ENCODE results near the gene AOPEP. TPM values are rescaled to one million over a fixed set of nuclear protein-coding genes. Genes with fewer than 3 reads are reported as not detected.

The AOPEP gene
- total RNA-seq, 4 donors from 2014 or later = 305 to 458 (median 419) TPM

DNA sequence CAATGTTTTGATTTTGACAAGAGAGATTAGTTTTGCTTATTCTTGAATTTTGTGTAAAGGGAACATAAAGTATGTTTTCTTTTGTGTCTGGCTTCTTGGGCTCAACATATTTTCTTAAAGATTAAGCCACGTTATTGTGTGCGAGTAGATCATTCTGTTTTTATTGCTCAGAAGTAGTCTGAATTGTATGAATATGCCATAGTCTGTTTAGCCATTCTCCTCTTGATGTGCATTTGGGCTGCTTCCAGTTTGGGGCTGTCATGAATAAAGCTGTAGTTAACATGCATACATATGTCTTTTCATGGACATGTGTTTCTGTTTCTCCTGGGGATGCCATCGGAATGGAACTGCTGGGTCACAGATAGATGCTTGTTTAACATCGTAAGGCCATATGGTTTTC is 392.1 kb downstream of the AOPEP start:
- no peak for DNase-seq (ENCODE audit: extremely low spot score)

DNA sequence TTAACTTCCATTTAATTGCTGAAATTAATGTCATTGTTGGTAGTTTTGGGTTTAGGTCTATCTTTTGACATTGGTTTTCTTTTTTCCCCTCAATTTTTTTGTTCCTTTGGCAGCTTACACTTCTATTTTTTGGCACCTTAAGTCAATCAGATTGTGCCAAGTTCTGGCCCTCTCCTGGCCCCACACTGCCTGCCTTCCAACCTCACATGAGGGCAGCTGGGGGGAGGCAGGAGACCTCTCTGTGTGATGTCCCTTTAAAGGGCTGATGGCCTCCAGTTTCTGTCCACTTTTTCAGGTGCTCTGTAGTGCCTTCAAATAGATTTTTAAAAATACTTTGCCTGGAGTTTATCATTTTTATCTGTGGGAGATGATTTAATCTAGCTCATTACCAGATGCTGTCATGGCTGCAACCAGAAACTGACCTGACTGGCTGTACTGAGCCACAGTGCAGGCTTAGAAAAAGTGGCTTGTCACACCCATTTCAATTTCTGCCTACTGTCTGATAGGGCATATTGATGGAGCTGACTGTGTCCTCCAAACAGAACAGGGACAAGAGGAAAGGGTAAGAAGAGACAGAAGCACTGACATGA is 394.4 kb downstream of the AOPEP start:
- H3K9me3 ChIP-seq = no peaks in the 10 kb centered on the region
- intact Hi-C loops (cut with DNase I) = no loop called here
- H3K27me3 ChIP-seq = no peaks in the 10 kb centered on the region
- DNase-seq (ENCODE audit: extremely low spot score) = no peak
- peaks cover 8 to 19% (median 17%) of the 10 kb centered on the region in 4 donors for H3K4me1 ChIP-seq
- TF ChIP-seq EP300 (IDR thresholded peaks at IDR 0.05) (no peak), POLR2AphosphoS5 (IDR thresholded peaks at IDR 0.05) (no peak), POLR2A (IDR thresholded peaks at IDR 0.05; ENCODE audit: low read depth) (no peak)
- TF ChIP-seq, protein P1, sequence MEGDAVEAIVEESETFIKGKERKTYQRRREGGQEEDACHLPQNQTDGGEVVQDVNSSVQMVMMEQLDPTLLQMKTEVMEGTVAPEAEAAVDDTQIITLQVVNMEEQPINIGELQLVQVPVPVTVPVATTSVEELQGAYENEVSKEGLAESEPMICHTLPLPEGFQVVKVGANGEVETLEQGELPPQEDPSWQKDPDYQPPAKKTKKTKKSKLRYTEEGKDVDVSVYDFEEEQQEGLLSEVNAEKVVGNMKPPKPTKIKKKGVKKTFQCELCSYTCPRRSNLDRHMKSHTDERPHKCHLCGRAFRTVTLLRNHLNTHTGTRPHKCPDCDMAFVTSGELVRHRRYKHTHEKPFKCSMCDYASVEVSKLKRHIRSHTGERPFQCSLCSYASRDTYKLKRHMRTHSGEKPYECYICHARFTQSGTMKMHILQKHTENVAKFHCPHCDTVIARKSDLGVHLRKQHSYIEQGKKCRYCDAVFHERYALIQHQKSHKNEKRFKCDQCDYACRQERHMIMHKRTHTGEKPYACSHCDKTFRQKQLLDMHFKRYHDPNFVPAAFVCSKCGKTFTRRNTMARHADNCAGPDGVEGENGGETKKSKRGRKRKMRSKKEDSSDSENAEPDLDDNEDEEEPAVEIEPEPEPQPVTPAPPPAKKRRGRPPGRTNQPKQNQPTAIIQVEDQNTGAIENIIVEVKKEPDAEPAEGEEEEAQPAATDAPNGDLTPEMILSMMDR (IDR thresholded peaks at IDR 0.05) = no peak
- H3K36me3 ChIP-seq = no peaks in the 10 kb centered on the region
- H3K27ac ChIP-seq (replicated peaks in 1 of 4) = peak overlapping the region in 1 of 4 donors; percentile 1
- no peak overlapping the region for H3K4me3 ChIP-seq

More for the DNA sequence above, 392.1 kb downstream of the AOPEP start:
- Histone ChIP-seq H3K36me3 (peaks cover 0 to 6% (median 0%) of the 10 kb centered on the region in 4 donors), H3K9me3 (no peaks in the 10 kb centered on the region), H3K27me3 (no peaks in the 10 kb centered on the region), H3K4me3 (no peak overlapping the region), H3K4me1 (peaks cover 8 to 25% (median 19%) of the 10 kb centered on the region in 4 donors), H3K27ac (replicated peaks in 1 of 4) (no peak overlapping the region)
- TF ChIP-seq, protein P1 (IDR thresholded peaks at IDR 0.05) = no peak
- TF ChIP-seq POLR2A (IDR thresholded peaks at IDR 0.05; ENCODE audit: low read depth) (no peak), EP300 (IDR thresholded peaks at IDR 0.05) (no peak)
- 77% methylated on average over 4 of the region's 4 CpGs for WGBS
- intact Hi-C loops (cut with DNase I) = no loop called here

DNA sequence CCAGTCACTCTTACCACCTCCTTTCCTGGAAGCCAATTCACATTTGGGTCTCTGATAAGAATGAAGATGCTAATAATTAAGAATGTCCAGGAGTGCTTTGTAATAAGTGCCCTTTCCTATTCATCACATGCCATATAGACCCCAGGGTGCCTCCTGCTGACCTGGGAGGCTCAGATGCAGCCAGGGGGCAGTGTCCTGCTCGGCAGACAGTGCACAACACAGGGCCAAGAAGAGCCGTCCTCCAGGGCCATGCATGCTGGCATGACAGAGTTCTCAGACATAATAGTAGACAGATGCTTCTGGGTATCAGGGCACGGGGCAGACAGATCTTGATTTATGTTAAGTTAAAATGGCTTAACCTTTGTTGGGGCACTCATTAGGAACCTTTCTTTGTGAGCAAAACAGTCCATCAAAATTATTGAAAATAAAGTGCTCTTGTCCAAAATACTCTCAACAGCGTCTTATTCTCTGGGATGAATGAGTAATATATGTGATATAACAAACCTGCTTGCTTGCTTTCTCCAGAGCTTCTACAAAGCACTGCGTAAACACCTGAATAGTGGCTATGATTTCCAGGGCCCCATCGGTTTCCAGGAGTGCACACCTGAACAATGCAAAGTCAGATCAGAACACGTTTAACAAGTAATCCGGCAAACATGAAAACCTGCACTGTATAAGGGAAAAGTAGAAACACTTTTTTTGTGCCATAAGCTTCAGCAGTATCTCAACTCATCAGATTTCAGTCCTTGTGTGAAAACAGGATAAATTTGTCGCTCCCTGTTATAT is 398.3 kb downstream of the AOPEP start:
- no peak for TF ChIP-seq EP300 (IDR thresholded peaks at IDR 0.05)
- TF ChIP-seq POLR2A (IDR thresholded peaks at IDR 0.05; ENCODE audit: low read depth) = no peak
- TF ChIP-seq, protein P1 (IDR thresholded peaks at IDR 0.05) = peak; percentile 18 to 37 (median 29)
- Histone ChIP-seq H3K27ac (replicated peaks in 1 of 4) (no peak overlapping the region), H3K27me3 (no peaks in the 10 kb centered on the region), H3K4me3 (no peak overlapping the region), H3K4me1 (peaks cover 6 to 28% (median 24%) of the 10 kb centered on the region in 4 donors), H3K36me3 (no peaks in the 10 kb centered on the region), H3K9me3 (no peaks in the 10 kb centered on the region)
- WGBS = 71% methylated on average over 9 of the region's 9 CpGs
- intact Hi-C loops (cut with DNase I) = no loop called here
- no peak for DNase-seq (ENCODE audit: extremely low spot score)

DNA sequence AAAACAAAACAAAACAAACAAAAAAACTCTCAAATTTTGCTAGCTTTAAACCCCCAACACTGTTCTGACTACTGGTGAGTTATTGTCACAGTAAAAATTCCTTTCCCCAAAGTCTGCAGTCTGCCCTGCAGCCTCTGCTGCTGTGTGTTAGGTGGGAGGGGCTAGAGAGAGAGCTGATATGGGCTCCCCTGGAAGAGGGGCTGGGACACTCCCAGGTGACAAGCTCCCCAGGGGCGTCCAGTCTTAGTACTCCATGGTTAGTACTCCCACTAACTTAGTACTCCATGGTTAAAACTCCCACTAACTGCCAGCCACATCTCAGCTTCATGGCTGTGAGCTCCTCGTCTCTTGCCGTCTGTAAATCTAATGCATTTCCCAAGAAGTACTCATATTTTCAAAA is 399.2 kb downstream of the AOPEP start:
- no peaks in the 10 kb centered on the region for H3K27me3 ChIP-seq
- H3K4me1 ChIP-seq = peaks cover 6 to 33% (median 31%) of the 10 kb centered on the region in 4 donors
- TF ChIP-seq, protein P1 (IDR thresholded peaks at IDR 0.05) = no peak
- no peak for TF ChIP-seq EP300 (IDR thresholded peaks at IDR 0.05)
- no peak for TF ChIP-seq POLR2AphosphoS5 (IDR thresholded peaks at IDR 0.05)
- no peak for TF ChIP-seq POLR2A (IDR thresholded peaks at IDR 0.05; ENCODE audit: low read depth)
- H3K9me3 ChIP-seq = no peaks in the 10 kb centered on the region
- WGBS = 80% methylated on average over 3 of the region's 3 CpGs
- no peaks in the 10 kb centered on the region for H3K36me3 ChIP-seq
- intact Hi-C loops (cut with DNase I) = loop anchor here (2.0 kb wide), 1 partner anchor 343 kb away; no protein-coding TSS in a partner anchor
- H3K4me3 ChIP-seq = no peak overlapping the region
- H3K27ac ChIP-seq (replicated peaks in 1 of 4) = peak overlapping the region in 2 of 4 donors; percentile 47 to 61
- DNase-seq (ENCODE audit: extremely low spot score) = no peak

All from esophagus muscularis mucosa (tissue), 4 donors.